Choroid plexus epithelial cell (primary cell): ENCODE results near the gene DDX39A.

Experiments used
- DNase-seq: peaks from one replicate; pipeline ENCODE4 v3.0.0-alpha.2; 2010; ENCODE audit warnings: low read depth
- H3K4me3 ChIP-seq: 2 replicates; pipeline ENCODE4 v1.5.1; 2011; ENCODE audit warnings: low read depth, mild to moderate bottlenecking, control low read depth, low read length, moderate library complexity
- TF ChIP-seq, protein P1 (sequence below): conservative IDR thresholded peaks from 2 replicates; pipeline ENCODE4 v1.5.1; 2011; ENCODE audit warnings: low read depth, mild to moderate bottlenecking, control low read depth, inconsistent platforms, low read length, moderate library complexity

Gene DDX39A

DNA sequence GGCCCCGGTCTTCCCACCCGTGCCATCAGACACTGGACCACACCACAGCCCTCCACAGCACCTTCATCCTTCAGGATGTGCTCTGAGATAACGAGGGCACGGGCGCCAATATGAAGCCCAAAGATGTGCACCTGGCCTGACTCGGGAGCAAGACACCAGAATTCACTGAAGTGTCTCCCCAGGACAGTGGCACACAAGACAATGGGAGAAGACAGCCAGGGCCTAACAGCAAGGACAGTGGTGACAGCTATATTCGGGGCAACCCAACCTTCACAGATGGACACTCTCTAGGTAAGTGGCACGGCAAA, 7.2 kb downstream of the DDX39A start:
- H3K4me3 ChIP-seq: no peak overlapping the region
- TF ChIP-seq, protein P1, sequence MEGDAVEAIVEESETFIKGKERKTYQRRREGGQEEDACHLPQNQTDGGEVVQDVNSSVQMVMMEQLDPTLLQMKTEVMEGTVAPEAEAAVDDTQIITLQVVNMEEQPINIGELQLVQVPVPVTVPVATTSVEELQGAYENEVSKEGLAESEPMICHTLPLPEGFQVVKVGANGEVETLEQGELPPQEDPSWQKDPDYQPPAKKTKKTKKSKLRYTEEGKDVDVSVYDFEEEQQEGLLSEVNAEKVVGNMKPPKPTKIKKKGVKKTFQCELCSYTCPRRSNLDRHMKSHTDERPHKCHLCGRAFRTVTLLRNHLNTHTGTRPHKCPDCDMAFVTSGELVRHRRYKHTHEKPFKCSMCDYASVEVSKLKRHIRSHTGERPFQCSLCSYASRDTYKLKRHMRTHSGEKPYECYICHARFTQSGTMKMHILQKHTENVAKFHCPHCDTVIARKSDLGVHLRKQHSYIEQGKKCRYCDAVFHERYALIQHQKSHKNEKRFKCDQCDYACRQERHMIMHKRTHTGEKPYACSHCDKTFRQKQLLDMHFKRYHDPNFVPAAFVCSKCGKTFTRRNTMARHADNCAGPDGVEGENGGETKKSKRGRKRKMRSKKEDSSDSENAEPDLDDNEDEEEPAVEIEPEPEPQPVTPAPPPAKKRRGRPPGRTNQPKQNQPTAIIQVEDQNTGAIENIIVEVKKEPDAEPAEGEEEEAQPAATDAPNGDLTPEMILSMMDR: no peak
- no peak for DNase-seq

DNA sequence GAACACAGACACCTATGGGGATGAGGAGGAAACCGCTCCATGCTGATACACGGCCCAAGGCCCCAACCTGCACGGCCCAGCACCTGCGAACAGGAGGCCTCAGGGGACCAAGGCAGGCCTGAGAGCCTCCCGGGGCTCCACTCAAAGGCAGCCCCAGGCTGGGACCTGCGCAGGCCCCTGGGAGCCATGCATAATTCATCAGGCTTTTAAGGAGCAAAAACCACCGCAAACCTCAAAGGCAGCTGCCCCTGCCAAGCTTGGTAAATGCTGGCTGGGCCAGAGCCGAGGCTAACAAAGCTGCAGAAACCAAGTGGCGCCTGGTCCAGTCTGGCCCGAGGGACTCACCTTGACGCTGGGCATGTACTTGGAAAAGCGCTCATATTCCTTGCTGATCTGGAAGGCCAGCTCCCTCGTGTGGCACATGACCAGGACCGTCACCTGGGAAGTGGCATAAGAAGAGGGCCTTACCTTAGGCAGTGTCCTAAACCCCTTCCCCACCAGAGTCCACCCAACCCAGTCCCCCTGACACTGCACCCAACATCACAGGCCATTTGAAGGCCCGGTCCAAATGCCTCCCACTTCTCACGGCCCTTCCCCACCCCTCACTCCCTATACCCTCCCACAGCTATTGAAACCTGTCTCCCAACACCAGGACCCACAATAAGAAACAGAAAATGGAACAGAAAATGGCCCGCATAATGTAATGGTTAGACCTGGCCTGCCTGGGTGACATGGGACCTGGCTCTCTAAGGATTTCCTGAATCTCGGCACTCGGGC, 7.8 kb downstream of the DDX39A start:
- H3K4me3 ChIP-seq: no peak overlapping the region
- no peak for DNase-seq
- TF ChIP-seq, protein P1: no peak

DNA sequence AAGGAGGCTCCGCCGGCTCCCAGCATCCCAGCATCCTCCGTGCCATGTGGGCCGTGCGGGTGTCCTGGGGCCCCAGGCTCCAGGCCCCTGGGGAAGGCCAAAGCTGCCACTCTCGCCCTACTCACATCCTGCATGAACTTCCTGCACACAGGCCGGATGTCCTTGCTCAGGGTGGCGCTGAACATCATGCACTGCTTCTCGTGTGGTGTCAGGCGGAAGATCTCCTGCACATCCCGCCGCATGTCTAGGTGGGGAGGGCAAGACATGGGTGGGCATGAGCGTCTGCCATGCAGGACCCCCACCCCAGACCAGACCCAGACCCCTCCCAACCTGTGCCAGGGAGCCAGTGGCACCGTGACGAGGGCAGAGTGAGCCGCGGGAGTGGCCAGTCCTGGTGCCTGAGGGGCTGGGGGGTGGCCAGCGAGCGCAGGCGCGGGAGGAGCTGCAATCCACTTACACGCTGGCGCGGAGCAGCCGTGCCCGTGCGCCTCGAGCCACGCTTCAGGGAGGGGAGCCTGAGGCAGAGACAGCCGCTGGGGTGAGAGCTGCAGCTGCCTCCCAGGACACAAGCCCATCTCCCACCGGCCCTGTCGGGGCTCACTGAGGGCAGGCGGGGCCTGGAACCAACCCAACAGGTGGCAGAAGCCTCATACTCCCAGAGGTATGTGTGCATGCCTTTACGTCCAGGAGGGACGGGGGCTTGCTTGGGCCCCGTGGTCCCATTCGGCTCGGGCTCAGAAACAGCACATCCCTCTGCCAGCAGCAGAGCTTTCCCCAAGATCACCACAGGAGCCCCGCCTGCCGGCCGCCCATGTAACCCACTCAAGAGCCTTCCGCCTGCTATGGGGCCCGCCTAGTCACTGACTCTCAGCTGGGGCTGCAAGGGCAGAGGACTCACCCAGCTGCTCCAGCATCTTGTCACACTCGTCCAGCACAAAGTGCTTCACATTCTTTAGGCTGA, 8.8 kb downstream of the DDX39A start:
- no peak overlapping the region for H3K4me3 ChIP-seq
- DNase-seq: no peak
- TF ChIP-seq, protein P1: no peak

DNA sequence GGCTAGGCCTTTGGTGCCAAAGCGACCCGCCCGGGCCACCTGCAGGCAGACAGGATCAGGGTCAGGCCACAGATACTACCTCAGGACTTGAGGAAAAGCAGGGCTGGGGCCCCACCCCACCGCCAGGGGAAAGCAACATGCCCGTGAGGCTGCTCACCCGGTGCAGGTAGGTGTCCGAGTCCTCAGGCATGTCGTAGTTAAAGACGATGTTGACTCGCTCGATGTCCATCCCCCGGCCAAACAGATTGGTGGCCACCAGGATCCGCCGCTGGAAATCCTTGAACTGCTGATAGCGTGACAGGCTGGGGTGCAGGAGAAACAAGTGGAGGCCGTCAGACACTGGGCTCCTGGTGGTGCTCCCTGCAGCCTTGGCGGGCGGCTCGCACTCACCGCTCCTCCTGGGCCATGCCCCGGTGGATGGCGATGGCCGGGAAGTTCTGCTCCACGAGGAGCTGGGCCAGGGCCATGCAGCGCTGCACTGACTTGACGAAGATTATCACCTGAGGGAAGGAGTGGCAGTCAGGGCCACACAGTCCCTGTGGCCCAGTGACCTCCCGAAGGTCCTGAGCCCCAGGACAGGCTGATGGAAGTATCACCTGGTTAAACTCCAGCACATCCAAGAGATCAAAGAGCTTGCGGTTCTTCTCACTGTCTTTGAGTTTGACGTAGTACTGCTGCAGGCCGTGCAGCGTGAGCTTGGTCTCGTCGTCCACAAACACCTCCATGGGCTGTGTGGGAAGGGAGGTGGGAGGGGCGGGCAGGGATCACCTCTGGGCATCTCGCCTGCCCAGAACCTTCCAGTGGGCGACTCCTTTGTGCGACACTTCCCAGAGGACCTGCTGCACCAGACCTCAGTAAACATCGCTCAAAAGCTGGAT, 9.8 kb downstream of the DDX39A start:
- H3K4me3 ChIP-seq: no peak overlapping the region
- TF ChIP-seq, protein P1: no peak
- DNase-seq: no peak

DNA sequence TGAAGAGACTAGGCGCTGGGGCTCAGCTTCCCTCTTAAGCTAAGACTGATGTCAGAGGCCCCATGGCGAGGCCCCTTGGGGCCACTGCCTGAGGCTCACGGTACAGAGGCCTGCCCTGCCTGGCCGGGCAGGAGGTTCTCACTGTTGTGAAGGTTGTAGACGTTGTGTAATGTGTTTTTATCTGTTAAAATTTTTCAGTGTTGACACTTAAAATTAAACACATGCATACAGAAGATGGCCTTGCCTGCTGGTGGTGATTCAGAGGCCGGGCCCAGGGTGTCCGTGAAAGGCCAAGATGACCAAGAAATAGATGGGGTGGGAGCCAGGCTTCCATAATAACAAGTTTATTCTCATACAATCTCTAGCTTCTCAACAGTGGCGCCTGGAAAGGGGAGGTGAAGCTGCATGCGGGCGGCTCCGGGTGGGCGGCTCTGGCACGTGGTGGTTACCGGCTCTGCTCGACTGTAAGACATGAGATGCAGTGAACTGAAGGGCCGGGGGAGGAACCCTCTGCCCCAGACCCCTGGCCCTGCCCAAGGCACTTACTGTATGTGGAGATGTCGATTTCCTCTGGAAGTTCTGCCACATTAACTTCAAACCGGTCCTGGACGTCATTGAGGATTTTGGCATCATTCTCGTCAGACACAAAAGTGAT, 10.5 kb downstream of the DDX39A start:
- TF ChIP-seq, protein P1: no peak
- DNase-seq: no peak
- H3K4me3 ChIP-seq: no peak overlapping the region
